ENCODE measurements around the gene ELFN2.

Gene ELFN2

DNA sequence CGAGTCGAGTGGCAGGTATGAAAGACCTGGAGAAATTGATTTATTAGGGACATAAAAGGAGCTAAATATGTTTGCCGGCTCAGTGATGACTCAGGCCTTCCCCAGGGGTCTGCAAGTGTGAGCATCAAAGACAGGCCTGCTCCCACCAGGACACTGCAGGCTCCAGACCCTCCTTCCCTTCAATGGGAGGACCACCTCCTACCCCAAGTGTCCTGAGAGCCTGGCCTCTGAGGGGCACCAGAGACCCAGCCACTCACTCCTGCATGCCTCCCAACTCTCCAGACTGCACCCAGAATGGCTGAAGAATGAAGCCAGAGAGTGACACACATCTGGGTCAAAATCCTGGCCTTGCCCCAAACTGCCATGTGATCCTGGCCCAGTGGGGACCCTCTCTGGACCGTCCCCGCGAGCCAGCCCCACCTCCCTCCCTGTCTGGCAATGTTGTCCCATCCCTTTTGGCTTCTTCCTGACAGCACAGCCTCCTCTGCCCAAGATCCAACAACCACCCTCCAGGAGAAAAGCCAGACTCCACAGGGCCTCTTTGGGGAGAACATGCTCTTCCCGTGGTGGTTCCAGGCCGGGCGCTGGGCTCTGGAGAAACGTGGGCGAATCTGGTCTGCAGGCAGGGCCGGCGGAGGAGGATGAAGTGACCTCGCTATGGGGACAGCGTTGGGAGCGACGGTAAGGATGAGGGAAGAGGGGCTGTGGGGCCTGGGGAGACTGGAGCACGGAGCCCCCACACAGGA is 108.7 kb downstream of the ELFN2 start:
- TF ChIP-seq, protein P1, sequence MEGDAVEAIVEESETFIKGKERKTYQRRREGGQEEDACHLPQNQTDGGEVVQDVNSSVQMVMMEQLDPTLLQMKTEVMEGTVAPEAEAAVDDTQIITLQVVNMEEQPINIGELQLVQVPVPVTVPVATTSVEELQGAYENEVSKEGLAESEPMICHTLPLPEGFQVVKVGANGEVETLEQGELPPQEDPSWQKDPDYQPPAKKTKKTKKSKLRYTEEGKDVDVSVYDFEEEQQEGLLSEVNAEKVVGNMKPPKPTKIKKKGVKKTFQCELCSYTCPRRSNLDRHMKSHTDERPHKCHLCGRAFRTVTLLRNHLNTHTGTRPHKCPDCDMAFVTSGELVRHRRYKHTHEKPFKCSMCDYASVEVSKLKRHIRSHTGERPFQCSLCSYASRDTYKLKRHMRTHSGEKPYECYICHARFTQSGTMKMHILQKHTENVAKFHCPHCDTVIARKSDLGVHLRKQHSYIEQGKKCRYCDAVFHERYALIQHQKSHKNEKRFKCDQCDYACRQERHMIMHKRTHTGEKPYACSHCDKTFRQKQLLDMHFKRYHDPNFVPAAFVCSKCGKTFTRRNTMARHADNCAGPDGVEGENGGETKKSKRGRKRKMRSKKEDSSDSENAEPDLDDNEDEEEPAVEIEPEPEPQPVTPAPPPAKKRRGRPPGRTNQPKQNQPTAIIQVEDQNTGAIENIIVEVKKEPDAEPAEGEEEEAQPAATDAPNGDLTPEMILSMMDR (IDR thresholded peaks at IDR 0.05; ENCODE audit: low read depth, low read length, missing control alignments) = no peak
- H3K4me3 ChIP-seq (ENCODE audit: low read depth, low read length) = no peak overlapping the region
- DNase-seq (ENCODE audit: low read depth) = no peak

All from GM12864 (cell line).